ENCODE measurements around the gene SQSTM1.
A peak's percentile ranks its signal among the peaks of the same experiment; 100 is the strongest.

SQSTM1 gene

GRCh38 chr5:179858586-179859427, 38.1 kb downstream of the SQSTM1 start, which contains the start of gene MRNIP:
Gene MRNIP, minus strand, starts transcription at chr5:179858817. Its CDS starts 21 bp downstream, at chr5:179858796.
- Histone ChIP-seq H3K27me3 (ENCODE audit: low read length) (no peaks in the 10 kb centered on the region), H3K9me3 (ENCODE audit: insufficient read depth, low read length) (no peaks in the 10 kb centered on the region), H3K4me2 (ENCODE audit: low read depth, low read length, poor library complexity, severe bottlenecking) (peak within 1 kb of the TSS; percentile 75), H3K79me2 (ENCODE audit: insufficient read depth, low read length) (peaks cover 11% of the 10 kb centered on the region), H4K20me1 (ENCODE audit: low read depth, low read length) (no peaks in the 10 kb centered on the region), H3K36me3 (ENCODE audit: low read length) (peaks cover 11% of the 10 kb centered on the region; the same call in 1 of the 2 replicates), H3K27ac (ENCODE audit: low read depth, low read length) (peak within 1 kb of the TSS; percentile 61), H3K9me2 (replicated peaks; ENCODE audit: insufficient read depth, low read length) (no peaks in the 10 kb centered on the region), H3K9ac (ENCODE audit: low read length) (peak within 1 kb of the TSS; percentile 70), H2AFZ (ENCODE audit: low read depth, low read length, severe bottlenecking) (peak within 1 kb of the TSS; percentile 98), H3F3A (ENCODE audit: insufficient read depth) (peaks cover 10% of the 10 kb centered on the region), H3K4me3 (ENCODE audit: insufficient read depth, low read length, poor library complexity, severe bottlenecking) (peak within 1 kb of the TSS; percentile 75)
- TF ChIP-seq CTCF (IDR thresholded peaks at IDR 0.05; ENCODE audit: insufficient read depth, low read length, poor library complexity, severe bottlenecking), result no peak
- no peak for TF ChIP-seq EZH2phosphoT487 (conservative IDR thresholded peaks at IDR 0.05; ENCODE audit: low read length)

GRCh38 chr5:179860301-179860700, 39.6 kb downstream of the SQSTM1 start:
- no peak overlapping the region for H3K9ac ChIP-seq (ENCODE audit: low read length)
- TF ChIP-seq EZH2phosphoT487 (conservative IDR thresholded peaks at IDR 0.05; ENCODE audit: low read length) (no peak), CTCF (IDR thresholded peaks at IDR 0.05; ENCODE audit: insufficient read depth, low read length, poor library complexity, severe bottlenecking) (no peak)

GRCh38 chr5:179862296-179862695, 41.6 kb downstream of the SQSTM1 start:
- no peaks in the 10 kb centered on the region for H4K20me1 ChIP-seq (ENCODE audit: low read depth, low read length)
- peaks cover 10% of the 10 kb centered on the region for H3F3A ChIP-seq (ENCODE audit: insufficient read depth)
- TF ChIP-seq CTCF (IDR thresholded peaks at IDR 0.05; ENCODE audit: insufficient read depth, low read length, poor library complexity, severe bottlenecking) (no peak), EZH2phosphoT487 (conservative IDR thresholded peaks at IDR 0.05; ENCODE audit: low read length) (no peak)
- H3K4me2 ChIP-seq (ENCODE audit: low read depth, low read length, poor library complexity, severe bottlenecking), result no peak overlapping the region
- no peak overlapping the region for H3K4me3 ChIP-seq (ENCODE audit: insufficient read depth, low read length, poor library complexity, severe bottlenecking)
- H2AFZ ChIP-seq (ENCODE audit: low read depth, low read length, severe bottlenecking), result no peak overlapping the region
- no peaks in the 10 kb centered on the region for H3K27me3 ChIP-seq (ENCODE audit: low read length)
- peaks cover 11% of the 10 kb centered on the region; the same call in 1 of the 2 replicates for H3K36me3 ChIP-seq (ENCODE audit: low read length)
- H3K9me3 ChIP-seq (ENCODE audit: insufficient read depth, low read length), result no peaks in the 10 kb centered on the region
- no peak overlapping the region for H3K27ac ChIP-seq (ENCODE audit: low read depth, low read length)
- H3K9me2 ChIP-seq (replicated peaks; ENCODE audit: insufficient read depth, low read length), result no peaks in the 10 kb centered on the region
- H3K9ac ChIP-seq (ENCODE audit: low read length), result no peak overlapping the region
- no peaks in the 10 kb centered on the region; the same call in 1 of the 2 replicates for H3K79me2 ChIP-seq (ENCODE audit: insufficient read depth, low read length)

More at GRCh38 chr5:179860301-179860700, 39.6 kb downstream of the SQSTM1 start:
- H3K27me3 ChIP-seq (ENCODE audit: low read length), result no peaks in the 10 kb centered on the region
- no peak overlapping the region for H2AFZ ChIP-seq (ENCODE audit: low read depth, low read length, severe bottlenecking)
- no peak overlapping the region for H3K27ac ChIP-seq (ENCODE audit: low read depth, low read length)
- peaks cover 7% of the 10 kb centered on the region; the same call in 1 of the 2 replicates for H3K79me2 ChIP-seq (ENCODE audit: insufficient read depth, low read length)
- no peak overlapping the region for H3K4me3 ChIP-seq (ENCODE audit: insufficient read depth, low read length, poor library complexity, severe bottlenecking)
- H3K4me2 ChIP-seq (ENCODE audit: low read depth, low read length, poor library complexity, severe bottlenecking), result no peak overlapping the region
- peaks cover 10% of the 10 kb centered on the region for H3F3A ChIP-seq (ENCODE audit: insufficient read depth)
- H3K9me2 ChIP-seq (replicated peaks; ENCODE audit: insufficient read depth, low read length), result no peaks in the 10 kb centered on the region
- no peaks in the 10 kb centered on the region for H4K20me1 ChIP-seq (ENCODE audit: low read depth, low read length)
- peaks cover 11% of the 10 kb centered on the region; the same call in 1 of the 2 replicates for H3K36me3 ChIP-seq (ENCODE audit: low read length)
- H3K9me3 ChIP-seq (ENCODE audit: insufficient read depth, low read length), result no peaks in the 10 kb centered on the region
